HG02610 (cell line): ENCODE measurements around the gene HSPA5.
"Not testable (repeated sequence)": the region's sequence is repeated elsewhere in the genome, so short reads cannot be mapped to it uniquely, and the experiment has no call there.

ENCODE experiments used
- ATAC-seq: cut with Tn5 transposase; IDR thresholded peaks from one replicate; pipeline ENCODE4 v1.9.1; 2021; ENCODE audit warnings: mild to moderate bottlenecking, moderate library complexity; ENCODE audit not compliant: unreplicated experiment

The HSPA5 gene

DNA sequence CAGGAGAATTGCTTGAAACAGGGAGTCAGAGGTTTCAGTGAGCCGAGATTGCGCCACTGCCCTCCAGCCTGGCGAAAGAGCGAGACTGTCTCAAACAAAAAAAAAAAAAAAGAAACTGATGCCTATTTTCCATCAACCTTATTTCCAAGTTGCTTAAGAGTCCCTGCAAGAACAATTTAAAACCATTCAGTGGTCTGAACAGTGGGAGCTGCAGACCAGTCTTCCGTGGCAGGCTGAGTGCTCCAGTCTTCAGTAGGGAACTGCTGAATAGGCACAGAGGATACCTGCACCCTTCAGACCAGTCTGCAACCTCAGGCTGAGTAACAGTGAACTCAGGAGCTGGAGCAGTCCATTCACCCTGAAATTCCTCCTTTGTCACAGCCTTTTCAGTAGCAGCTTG is 46.7 kb downstream of the HSPA5 start:
- not testable (repeated sequence) for ATAC-seq

DNA sequence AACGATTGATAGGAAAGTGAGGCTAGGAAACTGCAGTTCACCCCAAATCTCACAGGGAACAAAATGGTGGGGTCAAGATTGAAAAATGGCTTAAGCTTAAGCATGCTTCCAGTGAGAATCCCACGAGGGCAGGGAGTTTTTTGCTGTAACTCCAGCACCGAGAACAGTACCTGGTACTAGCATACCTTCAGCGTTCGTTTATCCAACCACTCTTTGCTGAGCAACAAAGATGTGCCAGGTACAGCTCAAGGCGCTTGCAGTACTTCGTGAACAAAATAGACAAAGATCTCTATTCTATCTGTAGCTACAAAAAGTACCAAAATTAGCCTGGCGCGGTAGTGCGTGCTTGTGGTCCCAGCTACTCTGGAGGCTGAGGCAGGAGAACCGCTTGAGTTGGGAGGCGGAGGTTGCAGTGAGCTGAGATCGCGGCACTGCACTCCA is 50.8 kb downstream of the HSPA5 start:
- no peak for ATAC-seq

DNA sequence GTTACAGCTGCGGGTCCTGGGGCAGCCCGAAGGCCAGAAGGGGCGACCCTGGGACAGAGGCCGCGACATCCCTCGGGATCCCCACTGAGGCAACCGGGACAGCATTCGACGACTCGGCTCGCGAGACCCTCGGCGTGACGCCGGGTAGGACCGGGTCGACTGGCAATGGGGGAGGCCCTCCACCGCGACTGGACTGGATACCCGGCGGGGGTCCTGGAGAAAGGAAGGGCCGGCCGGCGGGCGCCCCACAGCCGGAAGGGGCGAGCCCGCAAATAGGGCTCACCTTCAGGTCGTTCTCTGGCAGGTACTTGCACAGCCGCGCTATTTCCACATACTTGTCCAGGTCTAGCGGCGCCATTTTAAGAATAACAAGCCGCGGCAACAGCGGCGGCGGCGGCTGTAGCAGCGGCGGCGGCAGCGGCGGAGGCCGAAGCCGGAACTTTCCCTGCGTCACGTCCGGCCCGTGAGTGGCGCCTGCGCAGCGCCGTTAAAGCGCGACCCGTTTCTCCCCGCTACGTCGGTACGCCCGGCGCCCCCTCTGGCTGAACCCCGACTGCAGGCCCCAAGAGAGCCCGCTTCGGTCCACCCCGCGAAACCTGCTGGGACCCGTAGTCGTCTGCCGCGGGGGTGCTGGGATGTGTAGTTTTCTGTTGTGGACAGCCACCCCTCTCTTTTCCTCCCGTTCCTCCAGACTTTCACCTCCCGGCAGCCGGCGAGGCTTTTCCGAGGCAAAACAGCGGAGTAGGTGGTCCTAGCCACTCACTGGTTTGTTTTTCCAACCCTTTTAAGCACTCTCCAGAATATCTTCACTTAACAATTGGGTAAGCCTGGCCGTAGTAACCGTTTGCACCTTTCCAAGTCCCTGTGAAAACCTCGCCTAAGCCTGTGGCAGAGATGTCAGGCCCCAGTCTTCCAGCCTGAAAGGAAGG is 51.5 kb downstream of the HSPA5 start, which contains the start of gene PPP6C:
Gene PPP6C (minus strand): TSS at position 443 of the 929 bp plus-strand sequence. CDS start 85 bp downstream, at position 358.
- peak; percentile 97 for ATAC-seq

DNA sequence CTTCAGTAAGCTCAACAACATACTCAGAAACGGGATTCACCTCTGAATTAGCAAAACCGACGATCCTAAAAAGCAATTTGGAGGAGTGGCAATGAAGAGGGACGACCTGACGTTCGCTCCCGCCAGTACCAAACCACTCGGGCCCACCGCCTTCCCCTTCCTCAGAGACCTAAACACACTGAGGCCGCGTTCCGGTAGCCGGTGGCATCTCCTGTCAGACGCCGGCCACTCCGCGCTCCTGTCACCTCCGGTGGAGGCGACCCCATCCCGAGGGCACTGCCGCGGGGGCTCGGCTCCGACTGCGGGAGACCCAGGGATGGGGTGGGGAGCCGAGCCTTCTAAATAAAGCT is 52.2 kb downstream of the HSPA5 start:
- ATAC-seq: peak; percentile 15
